HG03354 (cell line): ENCODE data around the gene NUBP2.

ENCODE experiments used
- ATAC-seq: cut with Tn5 transposase; IDR thresholded peaks from one replicate; pipeline ENCODE4 v1.9.1; 2021; ENCODE audit warnings: mild to moderate bottlenecking; ENCODE audit not compliant: unreplicated experiment, poor library complexity, severe bottlenecking

The NUBP2 gene

GRCh38 chr16:1779741-1780676, 2.8 kb upstream of the NUBP2 start:
- ATAC-seq, result no peak

GRCh38 chr16:1780677-1781072, 2.1 kb upstream of the NUBP2 start:
- ATAC-seq, result no peak

- no peak for ATAC-seq
These were observed 1.5 kb upstream of the NUBP2 start for GRCh38 chr16:1781254-1781653.

GRCh38 chr16:1781758-1782407, 877 bp upstream of the NUBP2 start:
- peak; percentile 11 for ATAC-seq

GRCh38 chr16:1784977-1785845, 2.5 kb downstream of the NUBP2 start:
- ATAC-seq, result no peak

- ATAC-seq, result no peak
These were observed 3.0 kb downstream of the NUBP2 start for GRCh38 chr16:1785846-1786170.

GRCh38 chr16:1786242-1787055, 3.7 kb downstream of the NUBP2 start:
- no peak for ATAC-seq

- no peak for ATAC-seq
These were observed 4.2 kb downstream of the NUBP2 start for GRCh38 chr16:1787056-1787321.

- no peak for ATAC-seq
These were observed 4.7 kb downstream of the NUBP2 start for GRCh38 chr16:1787322-1788094.

GRCh38 chr16:1788095-1788707, 5.4 kb downstream of the NUBP2 start:
- ATAC-seq, result no peak

- no peak for ATAC-seq
These were observed 5.9 kb downstream of the NUBP2 start for GRCh38 chr16:1788708-1789100.

- no peak for ATAC-seq
These were observed 6.9 kb downstream of the NUBP2 start for GRCh38 chr16:1789643-1790045.

GRCh38 chr16:1790261-1790610, 7.5 kb downstream of the NUBP2 start:
- no peak for ATAC-seq

- no peak for ATAC-seq
These were observed 8.0 kb downstream of the NUBP2 start for GRCh38 chr16:1790611-1791255.

- ATAC-seq, result no peak
These were observed 8.6 kb downstream of the NUBP2 start for GRCh38 chr16:1791256-1791942.

GRCh38 chr16:1791943-1792812, 9.4 kb downstream of the NUBP2 start:
- no peak for ATAC-seq
